ELF-1 (cell line): ENCODE results near the gene ZNF335.
"Not testable (repeated sequence)": the region's sequence is repeated elsewhere in the genome, so short reads cannot be mapped to it uniquely, and the experiment has no call there.

Source experiments
- DNase-seq: peaks from one replicate; pipeline ENCODE4 v3.0.0-alpha.2; 2016; ENCODE audit warnings: low read depth, low spot score

Gene ZNF335

DNA sequence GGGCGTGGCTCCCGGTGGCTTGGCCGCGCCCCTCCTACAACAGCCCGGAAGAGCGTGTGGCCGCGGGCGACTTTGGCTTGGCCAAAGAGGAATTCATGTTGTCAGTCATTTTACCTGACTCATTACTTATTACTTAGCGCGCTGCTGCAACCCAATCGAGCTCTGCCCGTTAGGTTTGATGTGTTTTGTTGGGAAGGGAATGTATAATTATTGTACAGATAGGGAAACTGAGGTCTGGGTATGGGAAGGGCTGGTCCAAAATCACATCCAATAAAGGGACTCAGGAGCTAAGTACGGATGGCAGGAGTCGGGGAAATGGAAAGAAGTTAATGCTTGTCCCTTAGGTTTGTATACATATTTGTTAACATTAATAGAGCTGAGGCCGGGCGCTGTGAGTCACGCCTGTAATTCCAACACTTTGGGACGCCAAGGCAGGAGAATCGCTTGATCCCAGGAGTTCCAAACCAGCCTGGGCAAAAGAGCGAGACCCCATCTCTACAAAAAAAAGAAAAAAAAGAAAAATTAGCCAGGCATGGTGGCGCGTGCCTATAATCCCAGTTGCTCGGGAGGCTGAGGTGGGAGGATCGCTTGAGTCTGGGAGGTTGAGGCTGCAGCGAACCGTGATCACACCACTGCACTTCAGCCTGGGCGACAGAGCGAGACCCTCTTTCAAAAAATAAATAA lies 639 bp upstream of the ZNF335 start:
- DNase-seq, result no peak

GRCh38 chr20:45971425-45971674 lies 653 bp downstream of the ZNF335 start:
- DNase-seq, result no peak

DNA sequence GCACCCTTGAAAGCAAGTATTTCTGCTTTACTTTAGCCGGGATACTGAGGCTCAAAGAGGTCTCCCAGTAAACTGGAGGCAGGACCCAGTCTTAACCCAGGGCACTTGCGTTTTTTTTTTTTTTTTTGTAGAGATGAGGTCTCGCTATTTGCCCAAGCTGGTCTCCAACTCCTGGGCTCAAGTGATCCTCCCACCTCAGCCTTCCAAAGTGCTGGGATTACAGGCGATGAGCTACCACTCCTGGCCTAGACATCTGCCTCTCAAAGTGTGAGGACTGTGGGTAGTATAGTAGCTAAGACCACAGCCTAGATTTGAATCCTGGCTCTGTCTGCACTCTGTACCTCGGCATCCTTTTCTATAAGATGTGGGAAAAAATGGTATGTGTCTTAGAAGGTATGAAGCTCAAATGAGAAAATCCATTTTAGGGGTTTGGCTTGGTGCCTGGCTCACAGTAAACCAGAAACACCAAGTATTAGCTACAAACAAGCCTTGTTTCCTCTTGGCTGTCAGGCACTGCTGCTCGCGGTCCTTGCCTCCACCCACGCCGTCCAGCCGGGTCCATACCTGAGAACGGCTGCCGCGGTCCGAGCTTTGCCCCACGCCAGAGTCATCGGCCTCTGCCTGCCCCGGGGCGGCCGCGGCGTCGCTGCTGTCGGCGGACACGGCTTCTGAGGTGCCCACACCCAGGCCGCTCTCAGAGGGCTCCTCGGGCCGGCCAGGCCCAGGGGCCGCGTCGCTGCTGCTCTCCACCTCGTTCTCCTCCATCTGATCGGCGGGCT lies 1.2 kb downstream of the ZNF335 start:
- DNase-seq, result no peak

DNA sequence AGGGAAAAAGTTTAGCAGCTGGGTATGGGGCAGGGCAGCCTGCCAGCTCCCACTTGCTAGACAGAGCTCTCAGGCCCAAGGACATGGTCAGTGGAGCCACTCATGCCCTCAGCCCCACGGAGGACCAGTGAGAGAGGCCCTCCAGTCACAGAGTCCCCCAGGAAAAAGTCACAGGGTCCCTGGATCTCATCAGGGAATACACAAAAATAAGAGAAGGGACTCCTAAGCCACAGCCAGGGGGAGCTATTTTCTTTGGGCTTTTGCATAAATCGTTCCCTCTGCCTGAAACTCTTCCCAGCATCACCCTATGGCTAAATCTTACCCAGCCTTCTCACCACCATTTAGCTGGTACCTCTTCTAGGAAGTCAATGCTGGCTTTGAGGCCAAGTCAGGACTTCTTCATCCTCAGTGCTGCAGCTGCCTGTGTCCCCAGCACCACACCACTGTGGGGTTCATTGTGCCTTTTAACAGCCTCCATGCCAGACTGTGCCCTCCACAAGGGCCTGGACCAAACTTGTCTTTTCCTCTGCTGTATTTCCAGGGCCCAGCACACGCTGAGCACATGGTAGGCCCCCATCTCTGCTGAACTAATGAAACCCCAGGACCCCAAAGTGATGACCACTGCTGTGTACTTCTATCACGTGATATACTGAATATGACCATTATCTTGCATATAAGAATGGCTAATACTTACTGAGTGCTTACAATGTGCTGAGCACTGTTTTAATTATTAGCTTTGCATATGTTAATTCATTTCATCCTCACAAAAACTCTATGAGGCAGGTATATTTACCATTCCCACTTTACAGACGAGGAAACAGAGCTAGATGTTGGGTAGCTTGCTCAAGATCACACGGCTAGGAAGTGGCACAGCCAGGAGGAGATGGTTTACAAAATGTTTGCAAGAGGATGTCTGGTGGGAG lies 2.0 kb downstream of the ZNF335 start:
- peak; percentile 70 for DNase-seq

GRCh38 chr20:45968801-45969711 lies 2.9 kb downstream of the ZNF335 start:
- DNase-seq, result no peak

DNA sequence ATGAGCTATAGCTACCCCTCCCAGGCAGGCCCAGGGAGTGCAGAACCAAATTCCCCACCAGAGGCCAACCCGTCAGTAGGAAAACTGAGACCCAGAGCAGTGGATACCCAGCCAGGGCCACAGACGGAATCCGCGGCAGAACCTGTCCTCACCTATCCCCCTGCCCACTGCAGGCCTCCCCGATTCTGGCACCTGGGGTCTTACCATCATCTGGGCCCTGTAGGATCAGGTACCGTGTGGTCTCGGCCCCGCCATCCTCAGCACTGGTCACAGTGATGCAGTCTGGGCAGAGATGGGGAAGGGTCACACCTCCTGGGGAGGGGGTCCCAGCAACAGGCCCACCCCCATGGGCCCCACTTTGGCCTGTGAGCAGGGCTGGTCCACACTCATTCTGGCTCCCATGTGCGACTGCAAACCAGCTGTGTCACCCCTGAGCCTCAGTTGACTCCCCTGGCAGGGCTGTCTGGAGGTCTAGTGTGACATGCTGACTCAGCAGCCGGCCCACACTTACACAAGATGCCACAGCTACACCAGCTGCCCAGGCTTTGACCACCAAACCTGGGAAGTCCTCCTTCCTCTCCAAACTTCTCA lies 3.8 kb downstream of the ZNF335 start:
- no peak for DNase-seq

- DNase-seq, result no peak
These were observed 4.4 kb downstream of the ZNF335 start for GRCh38 chr20:45967551-45968080.

DNA sequence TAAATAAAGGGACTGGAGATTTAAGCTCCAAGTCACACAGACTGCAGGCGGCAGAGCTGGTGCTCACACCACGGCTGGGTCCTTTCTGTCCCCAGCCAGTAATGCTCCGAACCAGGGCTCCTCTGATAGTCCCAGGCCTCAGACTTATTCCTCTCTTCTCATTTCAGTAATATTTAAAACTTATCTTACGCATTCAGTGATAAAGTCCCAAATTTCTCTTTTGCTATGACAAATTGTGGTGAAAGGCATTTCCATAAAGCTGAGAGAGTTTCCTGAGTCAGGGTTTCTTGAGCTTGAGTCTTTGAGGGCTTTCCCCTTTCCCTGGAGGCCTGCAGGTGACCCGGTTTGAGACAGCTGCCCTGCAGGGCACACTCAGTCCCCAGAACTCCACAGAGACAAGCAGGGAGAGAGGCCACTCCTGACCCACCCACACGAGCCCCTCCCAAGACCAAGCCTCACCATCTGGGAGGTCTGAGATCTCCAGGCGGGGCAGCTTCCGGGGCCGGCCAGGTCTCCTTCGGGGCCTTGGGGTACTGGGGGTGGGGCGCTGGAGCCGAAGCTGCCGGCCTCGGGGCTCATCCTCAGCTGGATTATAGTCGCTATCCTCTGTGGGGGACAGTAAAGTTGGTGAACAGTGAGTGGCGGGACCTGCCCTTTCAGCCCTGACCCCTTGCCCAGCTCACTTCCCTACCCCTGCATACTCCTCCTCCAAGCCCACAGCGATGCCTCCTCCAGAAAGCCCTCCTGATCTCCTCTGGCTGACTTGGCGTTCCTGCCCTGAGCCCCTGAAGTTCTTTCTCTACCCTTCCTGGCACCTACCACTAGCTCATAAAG lies 6.6 kb downstream of the ZNF335 start:
- DNase-seq, result no peak

DNA sequence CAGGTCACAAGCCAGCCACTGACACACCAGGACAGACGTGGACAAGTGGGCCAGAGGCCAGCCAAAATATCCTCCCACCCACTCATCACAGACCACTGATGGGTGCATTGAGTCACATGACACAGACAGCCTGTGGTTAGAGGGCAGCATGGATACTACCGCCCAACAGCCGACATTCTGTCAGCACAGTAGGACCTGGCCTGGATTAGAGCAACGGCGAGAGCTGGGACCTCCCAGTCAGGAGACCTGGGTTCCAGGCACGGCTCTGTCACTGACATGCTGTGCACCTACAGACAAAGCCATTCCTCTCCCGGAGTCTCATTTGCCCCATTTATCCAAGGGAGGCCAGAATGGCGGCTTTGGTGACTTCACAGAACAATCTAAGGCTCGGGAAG lies 8.0 kb downstream of the ZNF335 start:
- DNase-seq, result no peak

GRCh38 chr20:45963059-45964005 lies 8.7 kb downstream of the ZNF335 start:
- peak; percentile 47 for DNase-seq

GRCh38 chr20:45962031-45962755 lies 9.8 kb downstream of the ZNF335 start:
- no peak for DNase-seq

DNA sequence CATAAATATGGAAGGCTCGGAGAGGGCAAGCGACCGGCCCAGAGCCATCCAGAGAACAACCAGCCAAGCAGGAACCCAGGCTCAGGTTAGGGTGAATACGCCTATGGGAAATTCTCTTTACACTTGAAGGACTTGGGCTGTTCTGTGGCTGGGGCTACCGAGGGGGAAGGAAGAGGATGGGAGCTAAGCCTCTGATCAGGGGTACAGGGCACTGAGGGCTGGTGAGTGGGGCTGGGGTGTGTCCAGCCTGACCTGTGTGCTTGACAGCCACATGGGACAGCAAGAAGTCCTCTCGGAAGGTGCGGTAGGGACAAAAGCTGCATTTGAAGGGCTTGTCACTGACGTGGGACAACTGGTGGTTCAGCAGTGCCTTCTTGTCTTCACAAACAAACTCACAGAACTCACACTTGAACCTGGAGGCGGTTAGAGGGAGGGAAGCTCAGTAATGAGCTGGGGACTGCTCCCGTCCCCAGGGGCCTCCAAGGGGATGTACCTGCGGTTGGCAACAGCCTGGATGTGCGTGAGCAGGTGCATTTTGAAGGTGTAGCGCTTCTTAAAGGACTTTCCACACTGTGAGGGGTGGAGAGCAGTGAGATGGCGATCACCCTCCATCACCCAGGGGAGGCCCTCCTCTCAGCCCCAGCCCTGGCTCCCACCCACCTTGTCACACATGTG lies 11.9 kb downstream of the ZNF335 start:
- DNase-seq, result no peak

- DNase-seq, result no peak
These were observed 12.9 kb downstream of the ZNF335 start for GRCh38 chr20:45959126-45959525.

DNA sequence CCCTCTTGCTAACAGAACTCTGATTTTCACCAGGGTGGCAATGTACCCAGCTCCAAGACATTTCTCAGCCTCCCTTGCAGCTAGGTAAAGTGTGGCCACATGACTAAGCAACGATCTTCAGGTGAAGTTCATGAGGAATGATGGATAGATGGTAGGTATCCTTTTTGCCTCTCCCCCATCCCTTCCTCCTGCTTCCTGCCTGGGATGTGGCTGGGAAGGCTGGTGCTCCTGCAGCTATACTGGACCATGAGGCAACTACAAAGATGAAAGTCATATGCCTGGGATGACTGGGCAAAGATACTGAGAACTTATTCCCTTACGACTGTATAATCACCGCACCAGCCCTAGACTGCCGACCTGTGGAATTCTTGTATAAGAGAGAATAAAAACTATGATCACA lies 13.4 kb downstream of the ZNF335 start:
- no peak for DNase-seq

GRCh38 chr20:45957021-45957941 lies 14.7 kb downstream of the ZNF335 start:
- DNase-seq, result no peak

- DNase-seq, result not testable (repeated sequence)
These were observed 15.7 kb downstream of the ZNF335 start for GRCh38 chr20:45956326-45956725.
